ENCODE data around the gene ZBTB42.

DNA sequence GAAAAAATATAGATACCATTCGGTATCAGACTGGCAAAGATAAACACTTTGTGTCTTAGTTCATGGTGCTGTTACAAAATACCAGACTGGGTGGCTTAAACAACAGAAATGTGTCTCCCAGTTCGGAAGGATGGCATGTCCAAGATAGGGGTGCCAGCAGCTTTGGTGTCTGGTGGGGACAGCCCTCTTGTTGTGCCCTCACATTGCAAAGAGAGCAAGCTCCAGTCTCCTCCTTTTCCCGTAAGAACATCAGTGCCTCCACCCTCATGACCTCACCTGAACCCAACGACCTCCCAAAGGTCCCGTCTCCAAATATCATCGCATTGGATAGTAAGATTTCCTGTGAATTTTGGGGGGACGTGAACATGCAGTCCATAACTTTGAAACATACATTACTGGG is 12.4 kb downstream of the ZBTB42 start:
- TF ChIP-seq, protein P1, sequence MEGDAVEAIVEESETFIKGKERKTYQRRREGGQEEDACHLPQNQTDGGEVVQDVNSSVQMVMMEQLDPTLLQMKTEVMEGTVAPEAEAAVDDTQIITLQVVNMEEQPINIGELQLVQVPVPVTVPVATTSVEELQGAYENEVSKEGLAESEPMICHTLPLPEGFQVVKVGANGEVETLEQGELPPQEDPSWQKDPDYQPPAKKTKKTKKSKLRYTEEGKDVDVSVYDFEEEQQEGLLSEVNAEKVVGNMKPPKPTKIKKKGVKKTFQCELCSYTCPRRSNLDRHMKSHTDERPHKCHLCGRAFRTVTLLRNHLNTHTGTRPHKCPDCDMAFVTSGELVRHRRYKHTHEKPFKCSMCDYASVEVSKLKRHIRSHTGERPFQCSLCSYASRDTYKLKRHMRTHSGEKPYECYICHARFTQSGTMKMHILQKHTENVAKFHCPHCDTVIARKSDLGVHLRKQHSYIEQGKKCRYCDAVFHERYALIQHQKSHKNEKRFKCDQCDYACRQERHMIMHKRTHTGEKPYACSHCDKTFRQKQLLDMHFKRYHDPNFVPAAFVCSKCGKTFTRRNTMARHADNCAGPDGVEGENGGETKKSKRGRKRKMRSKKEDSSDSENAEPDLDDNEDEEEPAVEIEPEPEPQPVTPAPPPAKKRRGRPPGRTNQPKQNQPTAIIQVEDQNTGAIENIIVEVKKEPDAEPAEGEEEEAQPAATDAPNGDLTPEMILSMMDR (optimal IDR thresholded peaks at IDR 0.05 in 1 of 3, IDR thresholded peaks at IDR 0.05 in 1 of 3, conservative IDR thresholded peaks at IDR 0.05 in 1 of 3; ENCODE audit: extremely low read depth in 1 of 3, insufficient read depth in 2 of 3, low read length in 3 of 3): no peak
- TF ChIP-seq EZH2 (IDR thresholded peaks at IDR 0.05; ENCODE audit: low read length): no peak
